H9 (cell line): ENCODE measurements around the gene ACSF3. TPM values are rescaled to one million over a fixed set of nuclear protein-coding genes. Genes with fewer than 3 reads are reported as not detected.

Source experiments
- DNase-seq: peaks from one replicate; pipeline ENCODE4 v3.0.0-alpha.2; 2017
- H2AFZ ChIP-seq: one replicate; pipeline ENCODE4 v1.6.1; 2013; ENCODE audit warnings: mild to moderate bottlenecking, low read length, control low read depth, moderate library complexity
- H2AK5ac ChIP-seq: 2 replicates; pipeline ENCODE4 v1.6.1; 2013; ENCODE audit warnings: low read length, control low read depth, mixed read lengths; ENCODE audit not compliant: insufficient read length
- H2BK120ac ChIP-seq: one replicate; pipeline ENCODE4 v1.6.1; 2013; ENCODE audit warnings: low read depth, mild to moderate bottlenecking, low read length, control low read depth, inconsistent platforms; ENCODE audit not compliant: poor library complexity, severe bottlenecking
- H2BK12ac ChIP-seq: 2 replicates; pipeline ENCODE4 v1.6.1; 2013; ENCODE audit warnings: low read length, control low read depth, mixed read lengths, low read depth; ENCODE audit not compliant: insufficient read length
- H2BK15ac ChIP-seq: 2 replicates; pipeline ENCODE4 v1.6.1; 2013; ENCODE audit warnings: low read depth, low read length, control low read depth
- H2BK20ac ChIP-seq: one replicate; pipeline ENCODE4 v1.6.1; 2013; ENCODE audit warnings: low read depth, mild to moderate bottlenecking, low read length, control low read depth, inconsistent platforms; ENCODE audit not compliant: poor library complexity, severe bottlenecking
- H2BK5ac ChIP-seq: 2 replicates; pipeline ENCODE4 v1.6.1; 2013; ENCODE audit warnings: low read length, control low read depth, mixed read lengths; ENCODE audit not compliant: insufficient read length
- H3K14ac ChIP-seq: 2 replicates; pipeline ENCODE4 v1.6.1; 2013; ENCODE audit warnings: low read length, control low read depth; ENCODE audit not compliant: insufficient read depth
- H3K18ac ChIP-seq: 2 replicates; pipeline ENCODE4 v1.6.1; 2013; ENCODE audit warnings: low read depth, mild to moderate bottlenecking, mixed read lengths, low read length, control low read depth; ENCODE audit not compliant: insufficient read length
- H3K23ac ChIP-seq: 2 replicates; pipeline ENCODE4 v1.6.1; 2013; ENCODE audit warnings: low read length, control low read depth, mixed read lengths, low read depth; ENCODE audit not compliant: insufficient read length
- H3K23me2 ChIP-seq: 2 replicates; pipeline ENCODE4 v1.6.1; 2013; ENCODE audit warnings: low read depth, mild to moderate bottlenecking, mixed read lengths, low read length, control low read depth; ENCODE audit not compliant: insufficient read length, poor library complexity, severe bottlenecking
- H3K27ac ChIP-seq: 2 replicates; pipeline ENCODE4 v1.5.1; 2013; ENCODE audit warnings: low read length, control low read depth, mixed read lengths, low read depth; ENCODE audit not compliant: insufficient read length
- H3K27me3 ChIP-seq: 2 replicates; pipeline ENCODE4 v1.6.1; 2013; ENCODE audit warnings: low read length, control low read depth, inconsistent platforms; ENCODE audit not compliant: insufficient read depth
- H3K4ac ChIP-seq: 2 replicates; pipeline ENCODE4 v1.6.1; 2013; ENCODE audit warnings: low read depth, mild to moderate bottlenecking, control low read depth, inconsistent platforms, low read length, moderate library complexity
- H3K4me1 ChIP-seq: 2 replicates; pipeline ENCODE4 v1.6.1; 2013; ENCODE audit warnings: low read length, control low read depth, inconsistent platforms; ENCODE audit not compliant: insufficient read depth
- H3K4me2 ChIP-seq: 2 replicates; pipeline ENCODE4 v1.6.1; 2013; ENCODE audit warnings: low read length, control low read depth, mixed read lengths; ENCODE audit not compliant: insufficient read length, insufficient read depth
- H3K56ac ChIP-seq: 2 replicates; pipeline ENCODE4 v1.6.1; 2013; ENCODE audit warnings: low read depth, mild to moderate bottlenecking, mixed read lengths, low read length, control low read depth; ENCODE audit not compliant: insufficient read length
- H3K79me1 ChIP-seq: 2 replicates; pipeline ENCODE4 v1.6.1; 2013; ENCODE audit warnings: low read depth, mild to moderate bottlenecking, moderate library complexity, low read length, control low read depth, inconsistent platforms; ENCODE audit not compliant: insufficient read depth, poor library complexity, severe bottlenecking
- H3K79me2 ChIP-seq: 2 replicates; pipeline ENCODE4 v1.6.1; 2013; ENCODE audit warnings: low read length, control low read depth, inconsistent platforms; ENCODE audit not compliant: insufficient read depth
- H3K9ac ChIP-seq: 2 replicates; pipeline ENCODE4 v1.6.1; 2013; ENCODE audit warnings: low read length, control low read depth, mixed read lengths; ENCODE audit not compliant: insufficient read length; ENCODE audit errors: extremely low read depth
- H3K9me3 ChIP-seq: one replicate; pipeline ENCODE4 v1.6.1; 2013; ENCODE audit warnings: low read depth, low read length, inconsistent platforms; ENCODE audit not compliant: control insufficient read depth
- H3T11ph ChIP-seq: one replicate; pipeline ENCODE4 v1.6.1; 2013; ENCODE audit warnings: mild to moderate bottlenecking, low read length, control low read depth, inconsistent platforms
- H4K20me1 ChIP-seq: one replicate; pipeline ENCODE4 v1.6.1; 2013; ENCODE audit not compliant: control insufficient read depth, insufficient read length, insufficient read depth
- H4K5ac ChIP-seq: 2 replicates; pipeline ENCODE4 v1.6.1; 2013; ENCODE audit warnings: low read depth, mild to moderate bottlenecking, mixed read lengths, low read length, control low read depth; ENCODE audit not compliant: insufficient read length
- H4K8ac ChIP-seq: replicated peaks from 2 replicates; pipeline ENCODE4 v1.6.1; 2013; ENCODE audit warnings: low read length, control low read depth, mixed read lengths, low read depth; ENCODE audit not compliant: insufficient read length
- H4K91ac ChIP-seq: 2 replicates; pipeline ENCODE4 v1.6.1; 2013; ENCODE audit warnings: low read depth, mild to moderate bottlenecking, moderate library complexity, mixed read lengths, low read length, control low read depth; ENCODE audit not compliant: insufficient read length
- H3K27ac Mint-ChIP-seq, 3 experiments: 2 replicates in 2 of 3; 3 replicates in 1 of 3; pipeline ENCODE4 v1.8.0; 2020 to 2021; ENCODE audit warnings: mixed read lengths in 3 of 3, mild to moderate bottlenecking in 1 of 3, moderate library complexity in 1 of 3
- H3K27me3 Mint-ChIP-seq: 2 replicates; pipeline ENCODE4 v1.8.0; 2021; ENCODE audit warnings: low read depth, mild to moderate bottlenecking, moderate library complexity, mixed read lengths
- H3K36me3 Mint-ChIP-seq, 3 experiments: 2 replicates in 2 of 3; 3 replicates in 1 of 3; pipeline ENCODE4 v1.8.0; 2020 to 2021; ENCODE audit warnings: low read depth in 3 of 3, mixed read lengths in 3 of 3; ENCODE audit not compliant: insufficient read depth in 1 of 3
- H3K4me1 Mint-ChIP-seq, 2 experiments: 2 replicates each; pipeline ENCODE4 v1.8.0; 2020; ENCODE audit warnings: mixed read lengths in 2 of 2
- H3K4me3 Mint-ChIP-seq, 2 experiments: 2 replicates in 1 of 2; 3 replicates in 1 of 2; pipeline ENCODE4 v1.8.0; 2020 to 2021; ENCODE audit warnings: mild to moderate bottlenecking in 2 of 2, mixed read lengths in 2 of 2, moderate library complexity in 1 of 2
- H3K9me3 Mint-ChIP-seq, 2 experiments: 2 replicates in 1 of 2; 3 replicates in 1 of 2; pipeline ENCODE4 v1.8.0; 2020; ENCODE audit warnings: mild to moderate bottlenecking in 2 of 2, mixed read lengths in 2 of 2, moderate library complexity in 1 of 2
- WGBS: extraction: QIAGEN DNeasy Blood & Tissue Kit; methylation state at CpG from one replicate; pipeline ENCODE4 v1.1.7; 2013; ENCODE audit warnings: missing lambda C conversion rate, low lambda C conversion rate, mixed read lengths; ENCODE audit not compliant: insufficient read length; ENCODE audit errors: extremely low coverage; 5-methylcytosine and 5-hydroxymethylcytosine counted together
- total RNA-seq: library from RNA; stranded (reverse); gene quantifications from 2 replicates; pipeline ENCODE4 v1.2.1, GENCODE V29; 2021
- TF ChIP-seq, protein P1 (sequence below): fragments of 200-600 bp; sonication (generic); conservative IDR thresholded peaks from 3 replicates; pipeline ENCODE4 v1.8.0; 2021; ENCODE audit warnings: antibody characterized with exemption, mild to moderate bottlenecking

The ACSF3 gene
- total RNA-seq, 1 experiment from 2014 or later = 31.3 TPM

DNA sequence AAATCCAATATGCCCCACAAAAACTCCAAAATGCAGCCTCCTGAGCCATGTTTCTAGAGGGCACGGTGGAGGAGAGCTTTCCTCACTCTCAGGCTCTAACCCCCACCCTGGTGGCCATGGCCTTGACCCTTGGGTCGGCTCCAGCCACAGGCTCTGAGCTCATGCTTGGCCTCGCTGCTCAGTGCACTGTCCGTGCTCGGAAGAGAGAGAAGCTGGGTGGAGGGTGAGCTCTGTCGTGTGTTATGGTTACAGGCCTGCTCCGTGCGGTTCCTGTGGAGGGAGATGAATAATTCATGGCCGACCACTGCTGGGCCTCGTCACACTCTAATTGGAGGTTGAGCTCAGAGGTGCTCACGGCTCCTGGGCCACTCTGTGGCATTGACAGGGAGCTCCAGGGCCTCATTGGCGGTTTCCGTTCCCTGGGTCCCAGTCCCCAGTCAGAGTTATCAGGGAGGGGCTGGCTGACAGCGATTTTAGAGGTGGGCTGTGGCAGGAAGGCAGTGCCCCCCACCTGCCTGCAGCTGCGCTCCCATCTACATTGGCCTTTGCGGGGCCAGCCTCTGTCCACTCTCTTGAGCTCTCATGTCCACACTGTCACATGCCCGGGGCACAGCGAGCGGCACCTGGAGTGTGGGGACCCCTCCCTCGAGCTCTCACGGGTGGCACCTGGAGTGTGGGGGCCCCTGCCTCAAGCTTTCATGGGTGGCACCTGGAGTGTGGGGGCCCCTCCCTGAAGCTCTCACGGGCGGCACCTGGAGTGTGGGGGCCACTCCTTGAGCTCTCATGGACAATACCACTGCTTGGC is 24.9 kb downstream of the ACSF3 start:
- H2BK15ac ChIP-seq = no peak overlapping the region

More for the DNA sequence above, 24.9 kb downstream of the ACSF3 start:
- Histone ChIP-seq H3K27ac (no peak overlapping the region), H3K79me2 (no peaks in the 10 kb centered on the region), H3K23ac (no peak overlapping the region), H4K8ac (no peak overlapping the region), H3K79me1 (no peaks in the 10 kb centered on the region), H2AFZ (no peak overlapping the region), H3K4ac (no peak overlapping the region), H4K91ac (no peak overlapping the region), H3K56ac (no peak overlapping the region), H3T11ph (no peak overlapping the region), H3K23me2 (no peaks in the 10 kb centered on the region), H2BK120ac (no peak overlapping the region), H3K4me1 (no peaks in the 10 kb centered on the region; the same call in 1 of the 2 replicates), H3K9me3 (no peaks in the 10 kb centered on the region), H2BK5ac (no peak overlapping the region), H3K18ac (no peak overlapping the region), H2BK12ac (no peak overlapping the region), H3K14ac (no peak overlapping the region; the same call in 1 of the 2 replicates), H3K9ac (no peak overlapping the region), H4K5ac (no peak overlapping the region), H4K20me1 (peaks cover 2% of the 10 kb centered on the region), H2BK20ac (no peak overlapping the region), H2AK5ac (no peak overlapping the region), H3K4me2 (no peak overlapping the region), H3K27me3 (no peaks in the 10 kb centered on the region)
- Mint-ChIP-seq H3K4me3 (peak overlapping the region in 1 of 2 experiments; percentile 50; a peak in 1 of 5 replicates), H3K36me3 (peaks cover 19 to 66% (median 65%) of the 10 kb centered on the region in 3 experiments), H3K27ac (peak overlapping the region; percentile 59 to 81 (median 78); a peak in 6 of 7 replicates), H3K9me3 (no peaks in the 10 kb centered on the region), H3K27me3 (no peaks in the 10 kb centered on the region), H3K4me1 (peaks cover 19 to 23% of the 10 kb centered on the region in 2 experiments)
- no CpG with 5 or more reads among the region's 23 CpGs for WGBS
- peak; percentile 52 for DNase-seq
- TF ChIP-seq, protein P1, sequence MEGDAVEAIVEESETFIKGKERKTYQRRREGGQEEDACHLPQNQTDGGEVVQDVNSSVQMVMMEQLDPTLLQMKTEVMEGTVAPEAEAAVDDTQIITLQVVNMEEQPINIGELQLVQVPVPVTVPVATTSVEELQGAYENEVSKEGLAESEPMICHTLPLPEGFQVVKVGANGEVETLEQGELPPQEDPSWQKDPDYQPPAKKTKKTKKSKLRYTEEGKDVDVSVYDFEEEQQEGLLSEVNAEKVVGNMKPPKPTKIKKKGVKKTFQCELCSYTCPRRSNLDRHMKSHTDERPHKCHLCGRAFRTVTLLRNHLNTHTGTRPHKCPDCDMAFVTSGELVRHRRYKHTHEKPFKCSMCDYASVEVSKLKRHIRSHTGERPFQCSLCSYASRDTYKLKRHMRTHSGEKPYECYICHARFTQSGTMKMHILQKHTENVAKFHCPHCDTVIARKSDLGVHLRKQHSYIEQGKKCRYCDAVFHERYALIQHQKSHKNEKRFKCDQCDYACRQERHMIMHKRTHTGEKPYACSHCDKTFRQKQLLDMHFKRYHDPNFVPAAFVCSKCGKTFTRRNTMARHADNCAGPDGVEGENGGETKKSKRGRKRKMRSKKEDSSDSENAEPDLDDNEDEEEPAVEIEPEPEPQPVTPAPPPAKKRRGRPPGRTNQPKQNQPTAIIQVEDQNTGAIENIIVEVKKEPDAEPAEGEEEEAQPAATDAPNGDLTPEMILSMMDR = no peak
